Stimulated activated naive CD8-positive, alpha-beta T cell treated with anti-CD3 and anti-CD28 coated beads, Interleukin-15, Interleukin-2, amounts not matched to agents 100 U/mL and 50 U/mL, for 24 hours (primary cell): ENCODE data around the gene SRSF3.
"Not testable (repeated sequence)": the region's sequence is repeated elsewhere in the genome, so short reads cannot be mapped to it uniquely, and the experiment has no call there.

Experiments
- ATAC-seq: fragments of 150-1000 bp; cut with Tn5 transposase; one replicate; pipeline ENCODE4 v1.10.0; 2021
- DNase-seq: peaks from one replicate; pipeline ENCODE4 v3.0.0; 2021

The SRSF3 gene

GRCh38 chr6:36594029-36594815, at the start of gene SRSF3:
Gene SRSF3 (plus strand): TSS chr6:36594362. CDS start chr6:36596763, 2,401 bp downstream.
- ATAC-seq: peak; percentile 96

GRCh38 chr6:36545767-36546307, 48.3 kb upstream of the SRSF3 start:
- no peak for DNase-seq
- ATAC-seq: no peak

More at GRCh38 chr6:36594029-36594815, at the start of gene SRSF3:
- DNase-seq: peak; percentile 94

DNA sequence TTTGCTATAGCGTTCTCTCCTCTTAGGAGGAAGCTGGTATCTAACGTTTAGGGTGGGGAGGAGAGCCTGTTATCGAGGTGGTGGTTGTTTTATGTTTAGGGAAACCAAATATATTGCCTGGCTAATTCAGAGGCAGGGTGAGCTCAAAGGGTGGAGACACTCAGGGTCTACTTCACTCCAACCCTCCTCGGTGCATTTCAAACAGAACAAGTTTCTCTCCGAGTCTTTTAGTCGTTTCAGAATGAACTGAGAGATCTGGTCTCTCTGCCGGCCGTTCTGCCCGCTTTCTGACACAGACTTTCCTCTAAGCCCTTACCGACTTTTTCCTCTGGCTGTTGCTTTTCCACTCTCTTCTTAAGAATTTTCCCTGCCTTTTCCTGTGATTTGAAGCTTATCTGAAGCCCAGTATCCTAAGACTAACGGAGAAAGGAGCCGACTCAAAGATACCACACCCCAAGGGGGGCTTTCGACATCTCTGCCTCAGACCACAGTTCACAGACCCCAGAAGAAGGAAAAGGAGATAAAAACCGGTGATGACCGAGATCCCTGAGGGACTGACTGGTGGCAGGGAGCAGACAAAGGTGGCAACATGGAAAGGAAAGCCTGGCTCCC, 47.7 kb upstream of the SRSF3 start:
- DNase-seq: peak; percentile 30
- ATAC-seq: peak; percentile 29

- DNase-seq: peak; percentile 98
- ATAC-seq: peak; percentile 90
Observed at GRCh38 chr6:36546920-36547645, 47.1 kb upstream of the SRSF3 start, which contains the start of gene STK38. Gene STK38 (minus strand): TSS chr6:36547479. CDS start chr6:36540202, 7,277 bp downstream.

DNA sequence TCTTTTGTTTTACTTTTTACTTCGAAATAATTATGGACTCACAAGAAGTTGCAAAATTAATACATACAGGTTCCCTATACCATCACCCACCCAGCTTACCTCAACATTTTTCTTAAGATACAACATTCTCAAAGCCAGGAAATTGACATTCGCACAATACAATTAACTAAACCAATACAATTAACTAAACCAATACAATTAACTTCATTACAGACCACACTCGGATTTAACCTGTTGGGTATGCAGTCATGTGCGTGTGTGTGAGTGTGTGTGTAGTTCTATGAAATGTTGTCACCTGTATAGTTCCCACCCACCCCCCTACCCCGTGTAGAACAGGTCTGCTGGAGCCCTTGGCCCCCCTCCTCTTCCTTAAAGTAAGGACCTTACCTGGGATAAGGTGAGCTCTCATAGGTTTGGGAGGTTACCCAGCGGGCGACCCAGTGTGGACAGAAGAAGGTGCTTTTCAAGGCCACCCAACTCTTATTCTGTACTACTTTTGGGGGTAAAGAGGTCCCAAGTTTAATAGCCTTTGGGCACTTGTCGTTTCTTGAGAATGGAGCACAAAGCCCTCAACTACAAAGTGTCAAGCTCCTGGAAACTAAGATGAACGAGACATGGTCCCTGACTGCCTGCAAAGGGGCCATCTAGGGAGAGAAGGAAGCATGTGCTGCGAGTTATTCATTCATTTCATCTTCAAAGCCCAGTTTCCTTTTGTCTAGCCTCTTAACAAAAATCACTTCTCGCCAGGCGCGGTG, 46.3 kb upstream of the SRSF3 start:
- ATAC-seq: no peak
- DNase-seq: peak; percentile 13

DNA sequence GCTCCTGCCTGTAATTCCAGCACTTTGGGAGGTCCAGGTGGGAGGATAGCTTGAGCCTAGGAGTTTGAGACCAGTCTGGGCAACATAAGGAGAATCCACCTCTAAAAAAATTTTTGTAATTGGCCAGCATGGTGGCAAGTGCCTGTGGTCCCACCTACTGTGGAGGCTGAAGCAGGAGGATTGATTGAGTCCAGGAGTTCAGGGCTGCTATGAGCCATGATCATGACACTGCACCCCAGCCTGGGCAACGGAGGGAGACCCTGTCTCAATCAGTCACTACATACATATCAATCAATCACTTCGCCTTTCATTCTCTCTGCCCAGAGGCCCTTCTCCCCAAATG, 45.8 kb upstream of the SRSF3 start:
- ATAC-seq (no peak), DNase-seq (peak; percentile 10)

DNA sequence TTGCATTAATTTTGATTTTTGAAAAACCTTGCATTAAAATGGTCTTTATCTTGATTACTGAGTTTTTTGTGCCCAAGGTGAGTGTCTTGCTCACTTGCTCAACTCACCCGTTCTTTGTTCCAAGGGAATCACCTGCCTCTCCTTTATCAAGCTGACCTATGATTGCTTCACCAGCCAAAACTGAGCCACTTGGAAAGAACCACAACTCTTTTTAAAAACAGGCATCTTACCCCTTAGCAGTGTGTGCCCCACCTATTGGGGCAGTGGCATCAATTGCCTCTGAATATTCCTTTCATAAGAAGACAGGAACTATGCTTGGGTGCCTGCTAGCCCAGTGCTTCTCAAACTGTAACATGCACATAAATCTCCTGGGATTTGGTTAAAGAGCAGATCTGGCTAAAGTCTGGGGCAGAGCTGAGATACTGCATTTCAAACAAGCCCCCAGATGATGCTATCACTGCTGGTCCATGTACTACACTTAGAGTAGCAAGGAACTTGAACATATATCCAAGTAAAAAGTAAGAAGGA, 43.6 kb upstream of the SRSF3 start:
- no peak for DNase-seq
- no peak for ATAC-seq

DNA sequence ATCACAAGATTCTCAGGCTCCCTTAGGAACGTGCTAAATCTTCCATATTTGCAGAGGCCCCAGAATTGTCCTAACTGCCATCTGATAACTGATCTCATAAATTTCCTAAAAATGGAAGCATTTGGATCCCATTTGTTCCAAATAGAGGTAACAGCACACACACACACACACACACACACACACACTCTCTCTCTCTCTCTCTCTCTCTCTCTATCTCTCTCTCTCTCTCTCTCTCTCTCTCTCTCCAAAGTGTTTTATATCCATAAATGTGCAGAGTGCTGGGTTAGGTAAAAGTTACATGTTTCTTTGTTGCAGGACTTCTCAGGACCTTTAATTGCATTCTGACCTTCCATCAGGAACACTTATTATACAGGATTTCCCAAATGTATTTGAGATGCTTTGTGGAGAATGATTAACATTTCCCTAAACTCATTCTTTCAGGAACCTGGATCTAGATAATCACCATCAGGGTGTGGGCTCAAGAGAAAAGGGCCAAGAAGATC, 38.4 kb upstream of the SRSF3 start:
- no peak for DNase-seq
- ATAC-seq: no peak

DNA sequence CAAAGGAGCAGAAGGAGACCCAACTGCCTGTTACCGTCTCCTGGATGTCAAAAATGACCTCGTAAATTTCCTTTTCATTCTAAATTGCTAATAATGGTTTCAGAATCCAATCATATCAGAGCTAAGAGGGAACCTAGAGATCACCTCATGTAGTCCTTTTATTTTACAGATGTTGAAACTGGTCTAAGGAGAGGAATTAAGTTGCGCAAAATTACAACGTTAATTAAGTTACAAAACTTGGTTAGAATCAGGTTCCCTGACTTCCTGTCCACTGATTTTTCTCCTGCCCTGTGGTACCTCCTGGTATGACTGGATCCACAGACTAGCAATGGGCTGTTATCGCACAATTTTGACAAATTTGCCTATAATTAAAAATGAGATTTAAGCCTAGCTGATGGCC, 37.9 kb upstream of the SRSF3 start:
- no peak for ATAC-seq
- DNase-seq: no peak

DNA sequence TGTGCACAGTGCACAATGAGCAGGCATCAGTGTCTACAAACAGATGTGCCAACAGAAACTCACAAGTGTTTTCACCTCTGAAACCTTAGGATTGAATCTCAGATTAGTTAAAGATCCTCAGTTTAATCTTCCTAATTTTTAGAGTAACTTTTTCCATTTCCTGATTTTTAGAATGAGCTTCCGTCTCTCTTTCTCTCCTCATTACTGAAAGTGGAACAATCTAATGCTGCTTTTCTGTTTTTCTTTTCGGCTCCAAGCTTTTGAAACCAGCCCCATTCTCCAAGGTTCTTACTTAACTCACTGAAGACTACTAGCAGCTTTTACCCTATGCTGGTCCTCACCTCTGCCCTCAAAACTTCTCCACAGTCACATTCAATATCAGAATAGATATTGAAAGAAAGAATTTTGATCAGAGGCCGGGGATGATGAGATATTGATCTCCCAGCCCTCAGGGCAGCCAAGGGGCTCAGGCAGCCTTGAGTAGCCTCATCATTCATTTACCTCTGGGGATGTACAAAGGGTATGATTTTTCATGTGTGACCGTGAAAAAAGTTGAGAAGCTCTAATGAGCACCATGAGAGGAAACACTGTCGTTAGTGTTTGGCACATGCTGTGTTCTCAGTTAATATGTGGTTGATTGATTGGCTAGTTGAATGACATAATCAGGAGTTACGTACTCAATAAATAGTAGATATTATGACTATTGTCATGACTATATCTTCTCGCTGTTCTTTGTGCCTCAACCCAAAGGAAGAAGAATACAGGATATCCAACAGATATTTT, 35.0 kb upstream of the SRSF3 start:
- DNase-seq (no peak), ATAC-seq (no peak)

GRCh38 chr6:36560822-36561221, 33.3 kb upstream of the SRSF3 start:
- DNase-seq (no peak), ATAC-seq (no peak)

- ATAC-seq (no peak), DNase-seq (no peak)
Observed at GRCh38 chr6:36563237-36563927, 30.8 kb upstream of the SRSF3 start.

DNA sequence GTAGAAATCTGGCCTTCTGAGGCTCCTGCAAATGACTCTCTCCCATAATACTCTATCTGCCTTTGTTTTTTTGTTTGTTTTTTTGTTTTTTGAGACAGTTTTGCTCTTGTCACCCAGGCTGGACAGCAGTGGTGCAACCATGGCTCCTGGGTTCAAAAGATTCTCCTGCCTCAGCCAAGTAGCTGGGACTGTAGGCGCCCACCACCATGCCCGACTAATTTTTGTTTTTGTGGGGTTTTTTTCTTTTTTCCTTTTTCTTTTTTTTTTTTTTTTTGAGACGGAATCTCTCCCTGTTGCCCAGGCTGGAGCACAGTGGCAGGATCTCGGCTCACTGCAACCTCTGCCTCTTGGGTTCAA, 30.3 kb upstream of the SRSF3 start:
- DNase-seq: no peak
- ATAC-seq: no peak

- DNase-seq (no peak), ATAC-seq (no peak)
Observed at GRCh38 chr6:36566418-36566905, 27.7 kb upstream of the SRSF3 start.

DNA sequence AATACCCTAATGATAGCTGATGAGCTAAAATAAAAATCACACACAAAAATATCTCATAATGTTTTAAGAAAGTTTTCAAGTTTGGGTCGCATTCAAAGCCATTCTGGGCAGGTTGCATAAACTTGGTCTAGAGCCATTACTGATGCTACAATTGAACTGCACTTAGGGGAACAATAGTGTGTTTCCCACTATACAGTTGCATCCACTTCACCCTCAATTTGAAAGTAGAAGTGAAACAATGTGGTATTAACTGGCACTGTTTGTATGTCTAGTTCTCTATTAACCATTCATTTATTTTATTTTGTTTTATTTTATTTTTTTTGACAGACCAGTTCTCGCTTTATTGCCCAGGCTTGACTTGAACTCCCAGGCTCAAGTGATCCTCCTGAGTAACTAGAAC, 23.9 kb upstream of the SRSF3 start:
- ATAC-seq (no peak), DNase-seq (no peak)

DNA sequence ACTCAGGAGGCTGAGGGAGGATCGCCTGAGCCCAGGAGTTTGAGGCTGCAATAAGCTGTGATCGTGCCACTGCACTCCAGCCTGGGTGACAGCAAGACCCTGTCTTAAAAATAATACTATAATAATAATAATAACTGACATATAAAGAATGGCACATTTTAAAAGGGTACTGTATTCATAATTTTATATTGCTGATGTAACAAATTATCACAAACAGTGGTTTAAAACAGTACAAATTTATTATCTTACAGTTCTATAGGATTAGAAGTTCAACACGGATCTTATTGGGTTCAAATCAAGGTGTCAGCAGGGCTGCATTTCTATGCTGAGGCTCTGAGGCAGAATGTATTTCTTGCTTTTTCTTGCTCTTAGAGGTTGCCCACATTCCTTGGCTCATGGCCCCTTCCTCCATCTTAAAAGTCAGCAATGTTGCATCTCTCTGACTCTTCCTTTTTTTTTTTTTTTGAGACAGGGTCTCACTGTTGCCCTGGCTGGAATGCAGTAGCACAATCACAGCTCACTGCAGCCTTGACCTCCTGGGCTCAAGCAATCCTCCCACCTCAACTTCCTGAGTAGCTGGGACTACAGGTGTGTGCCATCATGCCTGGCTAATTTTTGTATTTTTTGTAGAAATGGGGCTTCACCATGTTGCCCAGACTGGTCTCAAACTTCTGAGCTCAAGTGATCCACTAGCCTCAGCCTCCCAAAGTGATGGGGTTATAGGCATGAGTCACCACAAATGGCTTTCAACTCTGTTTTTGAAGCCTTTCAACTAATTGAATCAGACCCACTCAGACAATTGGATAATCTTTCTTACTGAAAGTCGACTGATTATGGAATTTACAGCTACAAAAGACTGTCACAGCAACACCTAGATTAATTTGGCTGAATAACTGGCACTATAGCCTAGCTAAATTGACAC, 22.8 kb upstream of the SRSF3 start:
- DNase-seq (no peak), ATAC-seq (no peak)

- ATAC-seq, DNase-seq: not testable (repeated sequence)
Observed at GRCh38 chr6:36572353-36573311, 21.5 kb upstream of the SRSF3 start.

- DNase-seq: no peak
- no peak for ATAC-seq
Observed at GRCh38 chr6:36574679-36575078, 19.5 kb upstream of the SRSF3 start.
